HG02759 (cell line): ENCODE results near the gene CFAP53.
"Not testable (repeated sequence)": the region's sequence is repeated elsewhere in the genome, so short reads cannot be mapped to it uniquely, and the experiment has no call there.

Source experiments
- ATAC-seq: cut with Tn5 transposase; IDR thresholded peaks from one replicate; pipeline ENCODE4 v1.9.1; 2021; ENCODE audit warnings: mild to moderate bottlenecking, moderate library complexity; ENCODE audit not compliant: unreplicated experiment

CFAP53 gene

GRCh38 chr18:50274044-50274442, 7.7 kb upstream of the CFAP53 start:
- no peak for ATAC-seq

GRCh38 chr18:50273203-50274043, 7.1 kb upstream of the CFAP53 start:
- no peak for ATAC-seq

- no peak for ATAC-seq
Observed at GRCh38 chr18:50272568-50272967, 6.3 kb upstream of the CFAP53 start.

GRCh38 chr18:50268022-50268747, 1.9 kb upstream of the CFAP53 start:
- ATAC-seq, result peak; percentile 80

- ATAC-seq, result no peak
Observed at GRCh38 chr18:50262977-50263376, 3.3 kb downstream of the CFAP53 start.

- ATAC-seq, result no peak
Observed at GRCh38 chr18:50250935-50251334, 15.4 kb downstream of the CFAP53 start.

- ATAC-seq, result no peak
Observed at GRCh38 chr18:50249576-50249975, 16.7 kb downstream of the CFAP53 start.

- no peak for ATAC-seq
Observed at GRCh38 chr18:50247561-50247960, 18.7 kb downstream of the CFAP53 start.

GRCh38 chr18:50241768-50242167, 24.5 kb downstream of the CFAP53 start:
- not testable (repeated sequence) for ATAC-seq

- ATAC-seq, result no peak
Observed at GRCh38 chr18:50240080-50240563, 26.2 kb downstream of the CFAP53 start.

GRCh38 chr18:50232419-50232818, 33.9 kb downstream of the CFAP53 start:
- no peak for ATAC-seq

- ATAC-seq, result no peak
Observed at GRCh38 chr18:50231621-50232020, 34.7 kb downstream of the CFAP53 start.

GRCh38 chr18:50220249-50220648, 46.0 kb downstream of the CFAP53 start:
- ATAC-seq, result not testable (repeated sequence)

GRCh38 chr18:50218432-50219197, 47.7 kb downstream of the CFAP53 start:
- peak; percentile 60 for ATAC-seq

GRCh38 chr18:50209311-50209710, 57.0 kb downstream of the CFAP53 start:
- ATAC-seq, result no peak

GRCh38 chr18:50207722-50208121, 58.6 kb downstream of the CFAP53 start:
- ATAC-seq, result no peak

- no peak for ATAC-seq
Observed at GRCh38 chr18:50203801-50204604, 62.3 kb downstream of the CFAP53 start.

GRCh38 chr18:50201476-50202018, 64.7 kb downstream of the CFAP53 start:
- ATAC-seq, result no peak

- ATAC-seq, result no peak
Observed at GRCh38 chr18:50199921-50200320, 66.4 kb downstream of the CFAP53 start.

- no peak for ATAC-seq
Observed at GRCh38 chr18:50199346-50199855, 66.9 kb downstream of the CFAP53 start.
